IMR-90 (cell line): ENCODE measurements around the gene BANP. TPM values are rescaled to one million over a fixed set of nuclear protein-coding genes. Genes with fewer than 3 reads are reported as not detected.

ENCODE experiments used
- ATAC-seq: fragments of 200-7000 bp; cut with Tn5 transposase; 2 replicates; pipeline ENCODE4 v1.9.1; 2020; ENCODE audit warnings: low read depth, mild to moderate bottlenecking, moderate library complexity
- BruUV-seq: library from RNA; stranded (reverse); fragments of 400-500 nt; replicated peaks from 2 replicates; lab custom pipeline; 2021; lab: Mats Ljungman, UMichigan
- CTCF ChIA-PET: fragments of 300-600 bp; formaldehyde crosslinking; extraction: SDS; loops from one replicate; lab custom pipeline; 2021; ENCODE audit warnings: antibody characterized with exemption; lab: Yijun Ruan, JAX
- POLR2A ChIA-PET: fragments of 300-600 bp; sonication (Branson Sonifier 250); formaldehyde crosslinking; loops from one replicate; lab custom pipeline; 2022; ENCODE audit warnings: antibody characterized with exemption; ENCODE audit not compliant: unreplicated experiment; lab: Charles Lee
- DNase-seq: peaks from one replicate; pipeline ENCODE4 v3.0.0; 2013
- H2AFZ ChIP-seq: replicated peaks from 2 replicates; pipeline ENCODE3; 2013; ENCODE audit warnings: low read length, mild to moderate bottlenecking; ENCODE audit not compliant: poor library complexity
- H2AK5ac ChIP-seq: 2 replicates; pipeline ENCODE4 v1.6.1; 2013; ENCODE audit warnings: low read depth, low read length, inconsistent platforms
- H2AK9ac ChIP-seq: replicated peaks from 2 replicates; pipeline ENCODE3; 2013; ENCODE audit warnings: mild to moderate bottlenecking, low read depth, low read length, moderate library complexity; ENCODE audit not compliant: poor library complexity
- H2BK120ac ChIP-seq: 2 replicates; pipeline ENCODE4 v1.6.1; 2013; ENCODE audit warnings: low read depth, low read length, inconsistent platforms
- H2BK15ac ChIP-seq: 3 replicates; pipeline ENCODE4 v1.6.1; 2013; ENCODE audit warnings: low read depth, low read length, inconsistent platforms
- H2BK20ac ChIP-seq: 2 replicates; pipeline ENCODE4 v1.6.1; 2013; ENCODE audit warnings: low read depth, mild to moderate bottlenecking, inconsistent platforms, low read length, moderate library complexity
- H2BK5ac ChIP-seq: 2 replicates; pipeline ENCODE4 v1.6.1; 2013; ENCODE audit warnings: mild to moderate bottlenecking, low read depth, low read length, inconsistent platforms; ENCODE audit not compliant: poor library complexity, severe bottlenecking
- H3K14ac ChIP-seq: replicated peaks from 2 replicates; pipeline ENCODE4 v1.6.1; 2013; ENCODE audit warnings: low read depth, low read length, inconsistent platforms
- H3K18ac ChIP-seq: 2 replicates; pipeline ENCODE4 v1.6.1; 2013; ENCODE audit warnings: low read depth, low read length, control low read depth
- H3K23ac ChIP-seq: 2 replicates; pipeline ENCODE4 v1.6.1; 2013; ENCODE audit warnings: low read depth, low read length, inconsistent platforms
- H3K27ac ChIP-seq: 2 replicates; pipeline ENCODE4 v1.5.1; 2013; ENCODE audit warnings: mild to moderate bottlenecking, control low read depth, low read length; ENCODE audit not compliant: insufficient read depth
- H3K27me3 ChIP-seq: 2 replicates; pipeline ENCODE4 v1.6.1; 2013; ENCODE audit warnings: low read length; ENCODE audit not compliant: control insufficient read depth, insufficient read depth
- H3K36me3 ChIP-seq: 2 replicates; pipeline ENCODE4 v1.6.1; 2013; ENCODE audit warnings: low read length, mixed read lengths; ENCODE audit not compliant: control insufficient read depth, insufficient read depth
- H3K4ac ChIP-seq: 2 replicates; pipeline ENCODE4 v1.6.1; 2013; ENCODE audit warnings: low read depth, low read length, inconsistent platforms
- H3K4me1 ChIP-seq: 2 replicates; pipeline ENCODE4 v1.6.1; 2013; ENCODE audit warnings: low read length, mixed read lengths; ENCODE audit not compliant: control insufficient read depth, insufficient read depth
- H3K4me2 ChIP-seq: 2 replicates; pipeline ENCODE4 v1.6.1; 2013; ENCODE audit warnings: low read depth, mild to moderate bottlenecking, control low read depth, low read length, moderate library complexity
- H3K4me3 ChIP-seq: 2 replicates; pipeline ENCODE4 v1.5.1; 2013; ENCODE audit warnings: low read depth, mild to moderate bottlenecking, control low read depth, low read length, moderate library complexity; ENCODE audit not compliant: insufficient read depth
- H3K56ac ChIP-seq: 2 replicates; pipeline ENCODE4 v1.6.1; 2013; ENCODE audit warnings: low read length, inconsistent platforms; ENCODE audit not compliant: insufficient read depth; ENCODE audit errors: extremely low read depth
- H3K79me1 ChIP-seq, 2 experiments: 2 replicates each; pipeline ENCODE4 v1.6.1; 2013; ENCODE audit warnings: low read length in 2 of 2, inconsistent platforms in 1 of 2, low read depth in 1 of 2
- H3K9ac ChIP-seq: 2 replicates; pipeline ENCODE4 v1.6.1; 2013; ENCODE audit warnings: low read depth, low read length, control low read depth
- H3K9me1 ChIP-seq: 2 replicates; pipeline ENCODE4 v1.6.1; 2013; ENCODE audit warnings: low read length, inconsistent platforms; ENCODE audit not compliant: insufficient read depth
- H3K9me3 ChIP-seq: 2 replicates; pipeline ENCODE4 v1.6.1; 2013; ENCODE audit warnings: low read length; ENCODE audit not compliant: control insufficient read depth, insufficient read depth
- H4K20me1 ChIP-seq: 2 replicates; pipeline ENCODE4 v1.6.1; 2013; ENCODE audit warnings: low read length, inconsistent platforms; ENCODE audit not compliant: insufficient read depth
- H4K5ac ChIP-seq: 2 replicates; pipeline ENCODE4 v1.6.1; 2013; ENCODE audit warnings: mild to moderate bottlenecking, low read depth, low read length, control low read depth
- H4K8ac ChIP-seq, 2 experiments: 2 replicates each; pipeline ENCODE4 v1.6.1; 2013; ENCODE audit warnings: low read depth in 2 of 2, low read length in 2 of 2, control low read depth in 1 of 2, inconsistent platforms in 1 of 2
- H4K91ac ChIP-seq: 2 replicates; pipeline ENCODE4 v1.6.1; 2013; ENCODE audit warnings: low read depth, low read length, inconsistent platforms; ENCODE audit not compliant: insufficient read depth
- BHLHE40 ChIP-seq: fragments of 150-350 bp; IDR thresholded peaks from 2 replicates; pipeline ENCODE4 v1.6.1; 2016; ENCODE audit warnings: mild to moderate bottlenecking, low read depth, low read length
- CEBPB ChIP-seq: IDR thresholded peaks from 2 replicates; pipeline ENCODE4 v1.6.1; 2012; ENCODE audit warnings: low read depth, low read length, improper control_type of control experiment
- CHD1 ChIP-seq: IDR thresholded peaks from 2 replicates; pipeline ENCODE4 v1.6.1; 2012; ENCODE audit warnings: low read depth, low read length, improper control_type of control experiment
- CTCF ChIP-seq: conservative IDR thresholded peaks from 2 replicates; pipeline ENCODE4 v1.5.1; 2012; ENCODE audit warnings: mild to moderate bottlenecking, low read depth, low read length, improper control_type of control experiment
- MAFK ChIP-seq: IDR thresholded peaks from 2 replicates; pipeline ENCODE4 v1.6.1; 2012; ENCODE audit warnings: low read depth, low read length, improper control_type of control experiment
- MAZ ChIP-seq: IDR thresholded peaks from 2 replicates; pipeline ENCODE4 v1.6.1; 2012; ENCODE audit warnings: low read depth, mild to moderate bottlenecking, low read length, improper control_type of control experiment, moderate library complexity, borderline replicate concordance
- MXI1 ChIP-seq: IDR thresholded peaks from 2 replicates; pipeline ENCODE4 v1.6.1; 2012; ENCODE audit warnings: low read depth, mild to moderate bottlenecking, low read length, moderate library complexity, borderline replicate concordance
- NFE2L2 ChIP-seq: fragments of 150-350 bp; IDR thresholded peaks from 2 replicates; pipeline ENCODE4 v1.6.1; 2016; ENCODE audit warnings: low read depth, mild to moderate bottlenecking, low read length
- POLR2A ChIP-seq: IDR thresholded peaks from 2 replicates; pipeline ENCODE4 v1.6.1; 2012; ENCODE audit warnings: mild to moderate bottlenecking, low read depth, low read length
- RAD21 ChIP-seq: IDR thresholded peaks from 2 replicates; pipeline ENCODE4 v1.6.1; 2012; ENCODE audit warnings: low read length, improper control_type of control experiment
- RCOR1 ChIP-seq: IDR thresholded peaks from 2 replicates; pipeline ENCODE4 v1.6.1; 2012; ENCODE audit warnings: mild to moderate bottlenecking, low read length, improper control_type of control experiment; ENCODE audit not compliant: insufficient replicate concordance
- RFX5 ChIP-seq: IDR thresholded peaks from 2 replicates; pipeline ENCODE4 v1.8.0; 2012; ENCODE audit warnings: low read depth, mild to moderate bottlenecking, low read length, moderate library complexity
- SMC3 ChIP-seq: fragments of 150-350 bp; IDR thresholded peaks from 2 replicates; pipeline ENCODE4 v1.6.1; 2016; ENCODE audit warnings: low read depth, mild to moderate bottlenecking, antibody characterized with exemption, low read length, moderate library complexity
- WGBS, 2 experiments: methylation state at CpG; one replicate each; pipeline versions ENCODE4 v1.1.5 to v1.1.7; 2013; ENCODE audit warnings: missing lambda C conversion rate in 2 of 2; ENCODE audit not compliant: insufficient read length in 1 of 2; ENCODE audit errors: extremely low coverage in 2 of 2; 5-methylcytosine and 5-hydroxymethylcytosine counted together
- dilution Hi-C: fragments of 300-500 bp; cut with HindIII; formaldehyde crosslinking; loops from one replicate; pipeline ENCODE4 v1.14.3; 2018; ENCODE audit warnings: low sequenced_read_pairs; ENCODE audit not compliant: unreplicated experiment
- in situ Hi-C: fragments of 300-500 bp; cut with MboI; formaldehyde crosslinking; loops from 3 replicates; pipeline ENCODE4 v1.14.3; 2019; ENCODE audit warnings: low sequenced_read_pairs, inconsistent platforms, mixed read lengths
- intact Hi-C: fragments of 100-400 bp; cut with micrococcal nuclease; formaldehyde crosslinking; loops from 2 replicates; pipeline ENCODE4 v1.10.0; 2022
- polyA plus RNA-seq, 3 experiments: library from polyadenylated mRNA; depleted of rRNA; stranded (reverse); fragments of >200 nt; gene quantifications; 2 replicates each; pipeline ENCODE4 v1.2.3, GENCODE V29; 2012; ENCODE audit warnings: low replicate concordance in 1 of 3
- total RNA-seq: library from RNA; depleted of rRNA; stranded (reverse); fragments of >200 nt; gene quantifications from 2 replicates; pipeline ENCODE4 v1.2.3, GENCODE V29; 2012
- TF ChIP-seq, protein P1 (sequence below): fragments of 150-350 bp; IDR thresholded peaks from 2 replicates; pipeline ENCODE4 v1.6.1; 2016; ENCODE audit warnings: low read depth, mild to moderate bottlenecking, low read length, moderate library complexity, borderline replicate concordance

Gene BANP
- total and polyA plus RNA-seq, 2 of the 4 experiments (the other 2 are of a cell fraction), result 17.4 to 17.9 TPM

GRCh38 chr16:88014954-88015805 is 63.9 kb downstream of the BANP start:
- WGBS, 2 experiments, result 90% methylated on average over 11 of the region's 32 CpGs; no CpG with 5 or more reads in 1 of the 2 experiments

More at GRCh38 chr16:88014954-88015805, 63.9 kb downstream of the BANP start:
- H2AFZ ChIP-seq, result no peak overlapping the region
- H3K4ac ChIP-seq, result peak overlapping the region; percentile 96
- CTCF ChIA-PET, result interaction anchor here (1.2 kb wide), 2 partner anchors 10 to 31 kb away, joined by 3 read pairs; no protein-coding TSS in a partner anchor
- H3K27ac ChIP-seq, result peak overlapping the region; percentile 55
- DNase-seq (no peak), ATAC-seq (no peak)
- peak overlapping the region; percentile 99 for H2AK5ac ChIP-seq
- TF ChIP-seq, protein P1, sequence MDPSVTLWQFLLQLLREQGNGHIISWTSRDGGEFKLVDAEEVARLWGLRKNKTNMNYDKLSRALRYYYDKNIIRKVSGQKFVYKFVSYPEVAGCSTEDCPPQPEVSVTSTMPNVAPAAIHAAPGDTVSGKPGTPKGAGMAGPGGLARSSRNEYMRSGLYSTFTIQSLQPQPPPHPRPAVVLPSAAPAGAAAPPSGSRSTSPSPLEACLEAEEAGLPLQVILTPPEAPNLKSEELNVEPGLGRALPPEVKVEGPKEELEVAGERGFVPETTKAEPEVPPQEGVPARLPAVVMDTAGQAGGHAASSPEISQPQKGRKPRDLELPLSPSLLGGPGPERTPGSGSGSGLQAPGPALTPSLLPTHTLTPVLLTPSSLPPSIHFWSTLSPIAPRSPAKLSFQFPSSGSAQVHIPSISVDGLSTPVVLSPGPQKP, result no peak
- TF ChIP-seq CTCF (no peak), MAFK (no peak), NFE2L2 (no peak), MXI1 (no peak), MAZ (no peak), SMC3 (no peak), RCOR1 (no peak), RAD21 (no peak), POLR2A (no peak), CEBPB (no peak), BHLHE40 (no peak), CHD1 (no peak), RFX5 (no peak)
- dilution Hi-C loops (no loop called here), in situ Hi-C loops (no loop called here), intact Hi-C loops (loop anchor here (2.0 kb wide), 1 partner anchor 58 kb away; no protein-coding TSS in a partner anchor)
- peak overlapping the region; percentile 62 for H2BK20ac ChIP-seq
- peak overlapping the region; percentile 39 to 83; a peak in 3 of 4 replicates for H4K8ac ChIP-seq
- no peak overlapping the region for H3K4me2 ChIP-seq
- H2BK5ac ChIP-seq, result peak overlapping the region; percentile 67
- peaks cover 19% of the 10 kb centered on the region for H4K20me1 ChIP-seq
- no peak overlapping the region for H2AK9ac ChIP-seq
- peaks cover 23% of the 10 kb centered on the region for H3K9me1 ChIP-seq
- H3K27me3 ChIP-seq, result no peaks in the 10 kb centered on the region
- peak overlapping the region; percentile 74 for H3K18ac ChIP-seq
- H3K4me3 ChIP-seq, result no peak overlapping the region
- peak overlapping the region; percentile 59; the same call in 1 of the 2 replicates for H3K23ac ChIP-seq
- H3K9ac ChIP-seq, result peak overlapping the region; percentile 30; the same call in 1 of the 2 replicates
- H3K4me1 ChIP-seq, result peaks cover 24% of the 10 kb centered on the region
- peak overlapping the region; percentile 79 for H4K91ac ChIP-seq
- H3K56ac ChIP-seq, result no peak overlapping the region
- H3K14ac ChIP-seq, result peak overlapping the region; percentile 83
- peaks cover 8 to 40% of the 10 kb centered on the region in 2 experiments for H3K79me1 ChIP-seq
- H4K5ac ChIP-seq, result peak overlapping the region; percentile 52
- no TSS peak for BruUV-seq
- H2BK120ac ChIP-seq, result peak overlapping the region; percentile 88
- H3K36me3 ChIP-seq, result peaks cover 11% of the 10 kb centered on the region
- H3K9me3 ChIP-seq, result no peaks in the 10 kb centered on the region
- peak overlapping the region; percentile 45; the same call in 2 of the 3 replicates for H2BK15ac ChIP-seq
- POLR2A ChIA-PET, result interaction anchor here (0.6 kb wide), 1 partner anchor 58 kb away, joined by 3 read pairs; no protein-coding TSS in a partner anchor
